GM23248 (cell line): Measurements from ENCODE around the gene EYA4. TPM values are rescaled to one million over a fixed set of nuclear protein-coding genes. Genes with fewer than 3 reads are reported as not detected.

Source experiments
- DNase-seq: peaks from one replicate; pipeline ENCODE4 v3.0.0-alpha.2; 2015
- H2AFZ ChIP-seq: fragments of 200-600 bp; sonication (generic); 2 replicates; pipeline ENCODE4 v1.6.1; 2016; ENCODE audit warnings: antibody characterized with exemption
- H3F3A ChIP-seq: fragments of 200-600 bp; sonication (generic); 2 replicates; pipeline ENCODE4 v1.6.1; 2016; ENCODE audit warnings: mild to moderate bottlenecking, antibody characterized with exemption, mixed run types; ENCODE audit not compliant: insufficient read depth
- H3K27ac ChIP-seq: fragments of 200-600 bp; sonication (generic); 2 replicates; pipeline ENCODE4 v1.5.1; 2016; ENCODE audit warnings: mild to moderate bottlenecking
- H3K27me3 ChIP-seq: fragments of 200-600 bp; sonication (generic); replicated peaks from 2 replicates; pipeline ENCODE4 v1.6.1; 2016; ENCODE audit warnings: mild to moderate bottlenecking; ENCODE audit not compliant: insufficient read depth
- H3K36me3 ChIP-seq: fragments of 200-600 bp; sonication (generic); 2 replicates; pipeline ENCODE4 v1.6.1; 2016; ENCODE audit warnings: low read depth, mild to moderate bottlenecking
- H3K4me1 ChIP-seq: fragments of 200-600 bp; sonication (generic); 2 replicates; pipeline ENCODE4 v1.6.1; 2016; ENCODE audit warnings: mild to moderate bottlenecking; ENCODE audit not compliant: insufficient read depth
- H3K4me2 ChIP-seq: fragments of 200-600 bp; sonication (generic); one replicate; pipeline ENCODE4 v1.6.1; 2016; ENCODE audit warnings: mild to moderate bottlenecking; ENCODE audit not compliant: unreplicated experiment
- H3K4me3 ChIP-seq: fragments of 200-600 bp; sonication (generic); 2 replicates; pipeline ENCODE4 v1.5.1; 2016; ENCODE audit warnings: mild to moderate bottlenecking
- H3K79me2 ChIP-seq: fragments of 200-600 bp; sonication (generic); 2 replicates; pipeline ENCODE4 v1.6.1; 2016; ENCODE audit warnings: mild to moderate bottlenecking; ENCODE audit not compliant: insufficient read depth
- H3K9ac ChIP-seq: fragments of 200-600 bp; sonication (generic); 2 replicates; pipeline ENCODE4 v1.6.1; 2016; ENCODE audit warnings: mild to moderate bottlenecking
- H3K9me2 ChIP-seq: fragments of 200-600 bp; sonication (generic); 2 replicates; pipeline ENCODE4 v1.6.1; 2016; ENCODE audit warnings: mixed run types, mild to moderate bottlenecking, moderate library complexity; ENCODE audit not compliant: insufficient read depth
- H3K9me3 ChIP-seq: fragments of 200-600 bp; sonication (generic); one replicate; pipeline ENCODE4 v1.6.1; 2017; ENCODE audit warnings: low read depth
- H4K20me1 ChIP-seq: fragments of 200-600 bp; sonication (generic); 2 replicates; pipeline ENCODE4 v1.6.0; 2016; ENCODE audit not compliant: insufficient read depth
- EZH2 ChIP-seq: fragments of 200-600 bp; sonication (generic); IDR thresholded peaks from 2 replicates; pipeline ENCODE4 v1.6.1; 2018; ENCODE audit warnings: antibody characterized with exemption, mild to moderate bottlenecking; ENCODE audit not compliant: insufficient read depth, poor library complexity, severe bottlenecking
- EZH2phosphoT487 ChIP-seq: fragments of 200-600 bp; sonication (generic); IDR thresholded peaks from 2 replicates; pipeline ENCODE4 v1.6.1; 2018; ENCODE audit warnings: antibody characterized with exemption, moderate library complexity, mild to moderate bottlenecking, low read depth; ENCODE audit not compliant: insufficient read depth
- WGBS, 2 experiments: methylation state at CpG; one replicate each; pipeline ENCODE4 v1.1.6; 2015 to 2017; ENCODE audit warnings: low lambda C conversion rate in 2 of 2, low coverage in 1 of 2; ENCODE audit errors: missing lambda C conversion rate in 2 of 2; 5-methylcytosine and 5-hydroxymethylcytosine counted together
- in situ Hi-C: fragments of 300-500 bp; cut with MboI; formaldehyde crosslinking; loops from 2 replicates; pipeline ENCODE4 v1.15.0; 2020
- polyA plus RNA-seq: library from polyadenylated mRNA; unstranded; fragments of >200 nt; fragmentation: Nextera tagmentation; extraction: Ambion mirVana; gene quantifications from 2 replicates; pipeline ENCODE4 v1.2.1, GENCODE V29; 2016
- total RNA-seq: library from RNA; depleted of rRNA; stranded (reverse); fragments of >200 nt; shearing (Covaris generic); gene quantifications from 2 replicates; pipeline ENCODE4 v1.2.3, GENCODE V29; 2014

Gene EYA4
- total and polyA plus RNA-seq, 2 experiments from 2014 or later, result not detected

DNA sequence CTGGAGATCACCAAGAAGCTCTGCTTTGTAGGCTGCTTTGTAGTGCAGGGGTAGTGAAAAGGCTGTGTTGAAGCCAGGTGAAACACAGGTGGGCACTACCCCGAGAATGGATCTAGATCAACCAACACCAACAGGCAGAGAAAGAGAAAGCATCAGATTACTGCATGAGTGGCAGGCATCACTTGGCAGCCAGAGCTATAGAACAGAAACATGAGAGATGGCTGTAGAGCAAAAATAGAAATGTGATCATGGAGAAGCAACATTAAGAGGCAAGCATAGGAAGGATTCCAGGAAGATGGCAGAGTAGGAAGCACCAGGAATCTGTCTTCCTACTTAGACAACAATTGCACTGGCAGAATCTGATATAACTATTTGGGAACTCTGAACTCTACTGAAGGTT lies 336.7 kb downstream of the EYA4 start:
- Histone ChIP-seq H3K4me1 (peaks cover 9% of the 10 kb centered on the region), H2AFZ (no peak overlapping the region), H3F3A (no peaks in the 10 kb centered on the region), H3K9me3 (no peaks in the 10 kb centered on the region), H3K9me2 (no peaks in the 10 kb centered on the region), H3K4me3 (no peak overlapping the region), H3K27ac (no peak overlapping the region), H3K79me2 (no peaks in the 10 kb centered on the region), H3K36me3 (no peaks in the 10 kb centered on the region), H4K20me1 (no peaks in the 10 kb centered on the region), H3K27me3 (no peaks in the 10 kb centered on the region), H3K4me2 (no peak overlapping the region), H3K9ac (no peak overlapping the region)
- 86 to 90% methylated on average over 1 of the region's 1 CpG for WGBS, 2 experiments
- TF ChIP-seq EZH2 (no peak), EZH2phosphoT487 (no peak)
- no peak for DNase-seq
- in situ Hi-C loops, result loop anchor here (10.0 kb wide), 1 partner anchor 257 kb away; no protein-coding TSS in a partner anchor
